Body of pancreas (tissue), 4 donors: Measurements from ENCODE around the gene TOP3B.

Source experiments
- CTCF ChIP-seq, 7 experiments: fragments of 450-650 bp in 4 of 7; fragments of 200-600 bp in 3 of 7; sonication (generic) in 3 of 7; IDR thresholded peaks; one replicate each; pipeline ENCODE4 v1.5.1; 2016 to 2019; ENCODE audit warnings: antibody characterized with exemption in 7 of 7
- POLR2A ChIP-seq, 3 donors: fragments of 450-650 bp; IDR thresholded peaks; one replicate each; pipeline ENCODE4 v1.6.1; 2016; ENCODE audit warnings: antibody characterized with exemption in 3 of 3, mild to moderate bottlenecking in 2 of 3

GRCh38 chr22:21921184-21921721 is 61.3 kb downstream of the TOP3B start:
- TF ChIP-seq POLR2A (IDR thresholded peaks at IDR 0.05) (no peak), CTCF (IDR thresholded peaks at IDR 0.05) (no peak)
